A549 (cell line): ENCODE measurements around the gene SENP7. TPM values are rescaled to one million over a fixed set of nuclear protein-coding genes. Genes with fewer than 3 reads are reported as not detected.

Experiments used
- ATAC-seq, 2 experiments: fragments of 200-7000 bp in 1 of 2; fragments of >200 bp in 1 of 2; cut with Nextera tagmentation in 1 of 2; cut with Tn5 transposase in 1 of 2; 3 replicates each; pipeline versions ENCODE4 v1.8.0 to v1.9.1; 2018 to 2020; ENCODE audit warnings: mild to moderate bottlenecking in 1 of 2, moderate library complexity in 1 of 2
- CTCF ChIA-PET: fragments of 300-600 bp; sonication (Branson Sonifier 250); formaldehyde crosslinking; extraction: SDS; loops from one replicate; lab custom pipeline; 2021; ENCODE audit warnings: antibody characterized with exemption, inconsistent platforms; lab: Yijun Ruan, JAX
- POLR2A ChIA-PET: fragments of 350-600 bp; formaldehyde crosslinking; extraction: SDS; loops from one replicate; lab custom pipeline; 2021; ENCODE audit warnings: antibody characterized with exemption, inconsistent platforms; lab: Yijun Ruan, JAX
- DNase-seq, 2 experiments: peaks; one replicate each; pipeline versions ENCODE4 v3.0.0 to v3.0.0-alpha.2; 2011 to 2016; ENCODE audit warnings: low read depth in 1 of 2, low spot score in 1 of 2
- FAIRE-seq: peaks from 2 replicates; lab custom pipeline; 2011; peaks lifted over from hg19 to GRCh38; lab: Jason Lieb, UNC
- H3K27ac ChIP-seq, 2 experiments: fragments of >200 bp; sonication (Bioruptor Twin); formaldehyde crosslinking; 3 replicates each; pipeline ENCODE4 v1.5.1; 2016 to 2017
- H3K4me1 ChIP-seq: fragments of >200 bp; sonication (Bioruptor Twin); formaldehyde crosslinking; 3 replicates; pipeline ENCODE4 v1.6.1; 2016
- H3K4me2 ChIP-seq: fragments of >200 bp; sonication (Bioruptor Twin); formaldehyde crosslinking; 3 replicates; pipeline ENCODE4 v1.6.1; 2016
- H3K4me3 ChIP-seq: fragments of >200 bp; sonication (Bioruptor Twin); formaldehyde crosslinking; 3 replicates; pipeline ENCODE4 v1.5.1; 2016
- H3K9me3 ChIP-seq: fragments of >200 bp; sonication (Bioruptor Twin); formaldehyde crosslinking; 3 replicates; pipeline ENCODE4 v1.6.1; 2016
- BCL3 ChIP-seq: fragments of >200 bp; sonication (Bioruptor Twin); formaldehyde crosslinking; IDR thresholded peaks from 3 replicates; pipeline ENCODE4 v1.6.1; 2016
- CBX2 ChIP-seq: fragments of 200-600 bp; sonication (generic); IDR thresholded peaks from 2 replicates; pipeline ENCODE4 v1.6.1; 2016; ENCODE audit warnings: low read depth, mild to moderate bottlenecking, borderline replicate concordance
- CHD2 ChIP-seq: fragments of 150-350 bp; IDR thresholded peaks from 2 replicates; pipeline ENCODE4 v1.6.1; 2014; ENCODE audit warnings: low read length; ENCODE audit not compliant: partially characterized antibody
- CTCF ChIP-seq: fragments of >200 bp; sonication (Bioruptor Twin); formaldehyde crosslinking; IDR thresholded peaks from 3 replicates; pipeline ENCODE4 v1.5.1; 2016
- EHMT2 ChIP-seq: fragments of 200-600 bp; sonication (generic); IDR thresholded peaks from 2 replicates; pipeline ENCODE4 v1.6.1; 2016; ENCODE audit warnings: antibody characterized with exemption, low read depth, mild to moderate bottlenecking, moderate library complexity
- ELK1 ChIP-seq: fragments of 150-350 bp; IDR thresholded peaks from 2 replicates; pipeline ENCODE4 v1.6.1; 2014; ENCODE audit warnings: low read depth, mild to moderate bottlenecking, low read length
- ESRRA ChIP-seq: fragments of 150-350 bp; IDR thresholded peaks from 2 replicates; pipeline ENCODE4 v1.6.1; 2014; ENCODE audit warnings: mild to moderate bottlenecking, low read length, borderline replicate concordance
- FOSB ChIP-seq: fragments of 250-450 bp; sonication (Bioruptor Pico); IDR thresholded peaks from 2 replicates; pipeline ENCODE4 v1.5.0; 2020; ENCODE audit warnings: mild to moderate bottlenecking, moderate library complexity
- MAFK ChIP-seq: fragments of 450-650 bp; IDR thresholded peaks from 2 replicates; pipeline ENCODE4 v1.6.1; 2014; ENCODE audit not compliant: partially characterized antibody
- MAX ChIP-seq: IDR thresholded peaks from 2 replicates; pipeline ENCODE4 v1.6.1; 2012
- NPAS2 ChIP-seq: fragments of 250-450 bp; sonication (Bioruptor Pico); IDR thresholded peaks from 2 replicates; pipeline ENCODE4 v1.8.0; 2022; ENCODE audit warnings: mild to moderate bottlenecking, moderate library complexity, borderline replicate concordance
- PBX3 ChIP-seq: IDR thresholded peaks from 2 replicates; pipeline ENCODE4 v1.6.1; 2012
- POLR2A ChIP-seq: IDR thresholded peaks from 2 replicates; pipeline ENCODE4 v1.6.1; 2012; ENCODE audit warnings: mild to moderate bottlenecking, low read length
- RCOR1 ChIP-seq: fragments of 150-350 bp; IDR thresholded peaks from 2 replicates; pipeline ENCODE4 v1.6.1; 2014; ENCODE audit warnings: antibody characterized with exemption, low read length, low read depth
- REST ChIP-seq: fragments of 200-600 bp; sonication (generic); IDR thresholded peaks from 2 replicates; pipeline ENCODE4 v1.6.1; 2016; ENCODE audit warnings: antibody characterized with exemption, mild to moderate bottlenecking, moderate library complexity
- RFX5 ChIP-seq: fragments of 450-650 bp; IDR thresholded peaks from 2 replicates; pipeline ENCODE4 v1.7.1; 2014; ENCODE audit warnings: antibody characterized with exemption, mild to moderate bottlenecking, moderate library complexity
- USF2 ChIP-seq: fragments of 450-650 bp; IDR thresholded peaks from 2 replicates; pipeline ENCODE4 v1.6.1; 2014; ENCODE audit warnings: antibody characterized with exemption
- ZC3H11A ChIP-seq: fragments of 450-650 bp; IDR thresholded peaks from 2 replicates; pipeline ENCODE4 v1.6.1; 2014; ENCODE audit warnings: antibody characterized with exemption, mild to moderate bottlenecking
- WGBS: methylation state at CpG from one replicate; pipeline ENCODE4 v1.1.6; 2017; ENCODE audit errors: missing lambda C conversion rate; 5-methylcytosine and 5-hydroxymethylcytosine counted together
- polyA plus RNA-seq, 4 experiments: library from polyadenylated mRNA; depleted of rRNA in 3 of 4; stranded (reverse); fragments of >200 nt; fragmentation: RNase III in 1 of 4; extraction: RNeasy Plus Mini Kit Qiagen cat#74134 plus additional on column Dnase treatment in 1 of 4; gene quantifications; 2 replicates in 3 of 4; 3 replicates in 1 of 4; pipeline ENCODE4 v1.2.3, GENCODE V29; 2011 to 2017

The SENP7 gene
- polyA plus RNA-seq, 2 of the 4 experiments (the other 2 are of a cell fraction), result 3.1 to 10.3 TPM

GRCh38 chr3:101320475-101320874 is 192.5 kb downstream of the SENP7 start, which contains the start of gene IMPG2:
Gene IMPG2 (minus strand): TSS chr3:101320575. CDS start chr3:101320372, 203 bp downstream.
- no peak for ATAC-seq
- POLR2A ChIA-PET, result no interaction called here
- CTCF ChIA-PET, result no interaction called here

GRCh38 chr3:101319531-101319930 is 193.5 kb downstream of the SENP7 start:
- CTCF ChIA-PET, result no interaction called here
- no peak overlapping the region for H3K27ac ChIP-seq
- no peak overlapping the region for H3K4me3 ChIP-seq
- FAIRE-seq (no peak), ATAC-seq (no peak)
- no peaks in the 10 kb centered on the region for H3K4me1 ChIP-seq
- H3K4me2 ChIP-seq, result no peak overlapping the region
- TF ChIP-seq ELK1, result no peak
- TF ChIP-seq ZC3H11A, result no peak
- TF ChIP-seq, all 56 proteins: peak for 0
- 92% methylated on average over 5 of the region's 5 CpGs for WGBS
- no peaks in the 10 kb centered on the region for H3K9me3 ChIP-seq
- no peak for DNase-seq
- POLR2A ChIA-PET, result no interaction called here

More at GRCh38 chr3:101320475-101320874, 192.5 kb downstream of the SENP7 start, which contains the start of gene IMPG2:
- TF ChIP-seq ZC3H11A (no peak), ELK1 (no peak), EHMT2 (no peak), POLR2A (no peak), RFX5 (no peak), FOSB (CRISPR knock-in tag) (no peak)
- DNase-seq (no peak), FAIRE-seq (no peak)
- no peaks in the 10 kb centered on the region for H3K9me3 ChIP-seq
- H3K4me1 ChIP-seq, result no peaks in the 10 kb centered on the region
- WGBS, result 93% methylated on average over 2 of the region's 2 CpGs
- H3K27ac ChIP-seq, result no peak within 1 kb of the TSS
- no peak within 1 kb of the TSS for H3K4me3 ChIP-seq
- no peak within 1 kb of the TSS for H3K4me2 ChIP-seq

GRCh38 chr3:101312545-101312944 is 200.5 kb downstream of the SENP7 start:
- WGBS, result 63% methylated on average over 2 of the region's 2 CpGs
- TF ChIP-seq RCOR1, result no peak
- no peak for TF ChIP-seq MAX
- no peak for TF ChIP-seq MAFK
- no peak for TF ChIP-seq USF2
- TF ChIP-seq CHD2, result no peak
- FAIRE-seq (peak; percentile 18), ATAC-seq (no peak), DNase-seq (no peak)
- Histone ChIP-seq H3K4me3 (no peak overlapping the region), H3K27ac (no peak overlapping the region), H3K9me3 (peaks cover 8% of the 10 kb centered on the region; the same call in 2 of the 3 replicates), H3K4me2 (no peak overlapping the region), H3K4me1 (no peaks in the 10 kb centered on the region)
- CTCF ChIA-PET, result no interaction called here
- POLR2A ChIA-PET, result no interaction called here

- ChIA-PET POLR2A (no interaction called here), CTCF (no interaction called here)
- Histone ChIP-seq H3K4me3 (no peak overlapping the region), H3K27ac (no peak overlapping the region), H3K9me3 (peaks cover 10% of the 10 kb centered on the region; the same call in 2 of the 3 replicates), H3K4me1 (no peaks in the 10 kb centered on the region), H3K4me2 (no peak overlapping the region)
- FAIRE-seq, result no peak
- no peak for ATAC-seq
- WGBS, result 53% methylated on average over 2 of the region's 2 CpGs
- no peak for DNase-seq
- TF ChIP-seq CBX2, result no peak
- TF ChIP-seq RFX5, result no peak
- no peak for TF ChIP-seq FOSB (CRISPR knock-in tag)
- no peak for TF ChIP-seq NPAS2 (CRISPR knock-in tag)
- TF ChIP-seq ESRRA, result no peak
- TF ChIP-seq CTCF, result no peak
- TF ChIP-seq PBX3, result no peak
- TF ChIP-seq BCL3, result no peak
- TF ChIP-seq REST, result no peak
Observed at GRCh38 chr3:101311676-101312075, 201.3 kb downstream of the SENP7 start.
